ENCODE results near the gene G6PD.
"Not testable (repeated sequence)": the region's sequence is repeated elsewhere in the genome, so short reads cannot be mapped to it uniquely, and the experiment has no call there.

The G6PD gene

GRCh38 chrX:154511761-154512160, 34.9 kb downstream of the G6PD start:
- Histone ChIP-seq H3K9ac (ENCODE audit: low read length) (no peak overlapping the region), H3K36me3 (ENCODE audit: insufficient read depth, low read length) (no peaks in the 10 kb centered on the region), H3K9me3 (ENCODE audit: low read length) (no peaks in the 10 kb centered on the region), H3K4me3 (ENCODE audit: low read depth in 1 of 2, low read length in 2 of 2) (no peak overlapping the region), H3K4me1 (ENCODE audit: insufficient read depth, low read length) (peaks cover 7% of the 10 kb centered on the region), H3K27me3 (ENCODE audit: control insufficient read depth in 1 of 2, insufficient read depth in 2 of 2, low read length in 2 of 2) (peaks cover 0 to 10% of the 10 kb centered on the region in 2 donors), H3K27ac (ENCODE audit: low read depth, low read length) (no peak overlapping the region)

DNA sequence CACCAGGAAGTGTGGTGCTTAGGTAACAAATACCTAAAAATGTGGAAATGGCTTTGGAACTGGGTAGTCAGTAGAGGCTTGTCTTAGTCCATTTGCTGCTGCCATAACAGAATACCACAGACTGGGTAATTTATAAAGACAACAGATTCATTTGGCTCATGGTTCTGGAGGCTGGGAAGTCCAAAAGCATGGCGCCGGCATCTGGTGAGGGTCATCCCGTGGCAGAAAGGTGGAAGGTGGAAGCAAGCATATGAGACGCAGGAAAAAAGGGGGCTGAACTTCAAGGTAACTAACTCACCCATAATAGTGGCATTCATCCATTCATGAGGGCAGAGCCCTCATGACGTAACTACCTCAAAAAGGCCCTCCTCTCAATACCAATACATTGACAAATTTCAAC, 37.2 kb downstream of the G6PD start:
- no peaks in the 10 kb centered on the region for H3K9me3 ChIP-seq (ENCODE audit: low read length)
- H3K9ac ChIP-seq (ENCODE audit: low read length) = no peak overlapping the region
- no peaks in the 10 kb centered on the region for H3K4me1 ChIP-seq (ENCODE audit: insufficient read depth, low read length)
- no peak overlapping the region for H3K27ac ChIP-seq (ENCODE audit: low read depth, low read length)
- H3K4me3 ChIP-seq (ENCODE audit: low read depth in 1 of 2, low read length in 2 of 2) = no peak overlapping the region
- H3K27me3 ChIP-seq (ENCODE audit: control insufficient read depth in 1 of 2, insufficient read depth in 2 of 2, low read length in 2 of 2) = peaks cover 0 to 15% of the 10 kb centered on the region in 2 donors
- H3K36me3 ChIP-seq (ENCODE audit: insufficient read depth, low read length) = no peaks in the 10 kb centered on the region

DNA sequence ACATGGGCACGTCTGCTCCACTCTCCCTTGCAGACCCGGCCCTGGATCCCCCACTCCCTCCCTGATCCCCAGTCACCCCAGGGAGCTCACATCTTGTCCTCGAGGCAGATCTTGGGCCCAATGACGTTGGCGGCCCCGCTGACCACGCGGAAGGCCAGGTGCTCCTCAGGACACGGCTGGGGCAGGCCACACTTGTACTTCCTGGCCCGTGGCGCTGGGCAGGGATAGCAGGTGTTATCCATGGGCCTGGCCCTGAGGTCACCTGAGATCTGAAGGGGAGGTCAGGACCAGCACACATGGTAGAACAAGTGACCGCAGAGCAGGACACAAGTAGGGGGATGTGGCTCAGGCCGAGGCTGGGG, 38.3 kb downstream of the G6PD start:
- Histone ChIP-seq H3K36me3 (ENCODE audit: insufficient read depth, low read length) (no peaks in the 10 kb centered on the region), H3K9ac (ENCODE audit: low read length) (no peak overlapping the region), H3K9me3 (ENCODE audit: low read length) (no peaks in the 10 kb centered on the region), H3K4me1 (ENCODE audit: insufficient read depth, low read length) (no peaks in the 10 kb centered on the region), H3K27me3 (ENCODE audit: control insufficient read depth in 1 of 2, insufficient read depth in 2 of 2, low read length in 2 of 2) (peaks cover 0 to 15% of the 10 kb centered on the region in 2 donors), H3K27ac (ENCODE audit: low read depth, low read length) (no peak overlapping the region), H3K4me3 (ENCODE audit: low read depth in 1 of 2, low read length in 2 of 2) (no peak overlapping the region)

DNA sequence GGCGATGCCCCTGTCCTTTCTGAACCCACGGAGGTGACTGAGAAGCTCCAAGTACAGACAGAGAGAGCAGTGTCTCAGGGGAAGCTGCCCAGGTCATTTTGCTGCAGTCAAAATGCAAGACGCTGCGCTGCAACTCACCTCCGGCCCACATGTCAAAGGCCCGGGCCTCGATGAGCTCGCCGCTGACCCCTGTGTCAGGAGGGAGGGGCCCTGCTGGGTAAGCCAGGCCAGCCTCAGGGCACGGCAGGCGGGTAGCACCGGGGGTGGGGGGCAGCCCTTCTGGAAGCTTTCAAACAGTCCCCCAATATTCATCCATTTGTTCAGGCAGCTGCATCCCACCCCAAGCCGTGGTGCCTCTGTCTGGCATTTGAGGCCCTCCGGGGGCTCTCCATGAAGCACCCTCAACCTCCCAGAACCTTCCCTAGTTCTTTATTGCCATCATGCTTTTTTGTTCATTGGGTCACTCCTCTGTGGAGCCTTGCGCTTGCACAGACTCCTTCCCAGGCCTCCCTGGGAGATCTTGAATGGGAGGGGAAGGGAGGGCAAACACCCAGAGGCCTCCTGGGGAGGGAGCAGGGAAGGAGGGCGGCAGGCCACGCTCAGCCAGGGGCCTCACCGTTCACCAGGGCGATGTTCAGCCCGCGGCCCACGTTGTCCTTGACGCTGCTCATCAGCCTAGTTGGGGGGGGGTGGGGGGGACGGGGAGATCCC, 38.8 kb downstream of the G6PD start:
- peaks cover 0 to 15% of the 10 kb centered on the region in 2 donors for H3K27me3 ChIP-seq (ENCODE audit: control insufficient read depth in 1 of 2, insufficient read depth in 2 of 2, low read length in 2 of 2)
- no peaks in the 10 kb centered on the region for H3K36me3 ChIP-seq (ENCODE audit: insufficient read depth, low read length)
- H3K4me3 ChIP-seq (ENCODE audit: low read depth in 1 of 2, low read length in 2 of 2) = no peak overlapping the region
- no peak overlapping the region for H3K27ac ChIP-seq (ENCODE audit: low read depth, low read length)
- H3K4me1 ChIP-seq (ENCODE audit: insufficient read depth, low read length) = no peaks in the 10 kb centered on the region
- no peaks in the 10 kb centered on the region for H3K9me3 ChIP-seq (ENCODE audit: low read length)
- no peak overlapping the region for H3K9ac ChIP-seq (ENCODE audit: low read length)

- H3K27ac ChIP-seq (ENCODE audit: low read depth, low read length) = no peak overlapping the region
- no peak overlapping the region for H3K4me3 ChIP-seq (ENCODE audit: low read depth in 1 of 2, low read length in 2 of 2)
- H3K9ac ChIP-seq (ENCODE audit: low read length) = no peak overlapping the region
- H3K27me3 ChIP-seq (ENCODE audit: control insufficient read depth in 1 of 2, insufficient read depth in 2 of 2, low read length in 2 of 2) = peaks cover 0 to 15% of the 10 kb centered on the region in 2 donors
- H3K9me3 ChIP-seq (ENCODE audit: low read length) = no peaks in the 10 kb centered on the region
- no peaks in the 10 kb centered on the region for H3K36me3 ChIP-seq (ENCODE audit: insufficient read depth, low read length)
- no peaks in the 10 kb centered on the region for H3K4me1 ChIP-seq (ENCODE audit: insufficient read depth, low read length)
These were observed 39.9 kb downstream of the G6PD start for GRCh38 chrX:154506483-154507332.

DNA sequence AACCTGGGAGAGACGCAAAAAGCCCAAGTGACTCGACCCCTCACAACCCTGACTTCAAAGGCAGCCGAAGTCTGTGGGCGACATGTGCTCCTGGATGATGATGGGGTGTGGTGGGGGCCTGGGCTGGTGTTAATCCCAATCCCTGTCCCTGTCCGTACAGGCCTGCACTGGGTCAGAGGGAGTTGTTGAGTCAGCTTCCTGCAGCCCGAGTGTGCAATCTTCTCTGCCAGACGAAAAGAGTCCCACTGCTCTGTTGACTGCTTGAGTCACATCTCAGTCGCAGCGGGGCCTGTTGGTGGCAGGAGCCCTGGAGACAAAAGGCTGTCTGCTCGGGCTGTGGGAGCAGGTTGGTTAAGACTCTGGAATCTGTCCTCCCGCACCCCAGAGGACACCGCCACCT, 40.9 kb downstream of the G6PD start:
- H3K9ac ChIP-seq (ENCODE audit: low read length) = no peak overlapping the region
- H3K36me3 ChIP-seq (ENCODE audit: insufficient read depth, low read length) = no peaks in the 10 kb centered on the region
- H3K27me3 ChIP-seq (ENCODE audit: control insufficient read depth in 1 of 2, insufficient read depth in 2 of 2, low read length in 2 of 2) = peaks cover 0 to 15% of the 10 kb centered on the region in 2 donors

DNA sequence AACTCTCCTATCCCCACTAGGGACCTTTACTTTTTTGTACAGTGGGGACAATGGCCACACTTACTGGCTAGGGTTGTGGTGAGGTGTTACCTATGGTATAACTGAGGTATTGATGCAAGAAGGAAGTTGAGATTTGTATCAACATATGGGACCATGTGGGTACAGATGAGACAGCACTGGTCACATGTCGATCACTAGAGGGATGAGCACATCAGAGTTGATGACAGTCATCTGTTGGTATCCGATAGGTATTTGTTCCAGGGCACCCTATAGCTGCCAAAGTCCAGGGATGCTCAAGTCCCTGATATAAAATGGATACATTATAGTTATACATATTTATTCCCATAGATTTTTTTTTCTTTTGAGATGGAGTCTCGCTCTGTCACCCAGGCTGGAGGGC, 43.7 kb downstream of the G6PD start:
- H3K9ac ChIP-seq (ENCODE audit: low read length) = no peak overlapping the region
- H3K9me3 ChIP-seq (ENCODE audit: low read length) = no peaks in the 10 kb centered on the region
- H3K27me3 ChIP-seq (ENCODE audit: control insufficient read depth in 1 of 2, insufficient read depth in 2 of 2, low read length in 2 of 2) = peaks cover 0 to 15% of the 10 kb centered on the region in 2 donors
- H3K36me3 ChIP-seq (ENCODE audit: insufficient read depth, low read length) = no peaks in the 10 kb centered on the region
- no peak overlapping the region for H3K4me3 ChIP-seq (ENCODE audit: low read depth in 1 of 2, low read length in 2 of 2)
- H3K4me1 ChIP-seq (ENCODE audit: insufficient read depth, low read length) = no peaks in the 10 kb centered on the region
- no peak overlapping the region for H3K27ac ChIP-seq (ENCODE audit: low read depth, low read length)

More for the DNA sequence above, 40.9 kb downstream of the G6PD start:
- Histone ChIP-seq H3K4me1 (ENCODE audit: insufficient read depth, low read length) (no peaks in the 10 kb centered on the region), H3K4me3 (ENCODE audit: low read depth in 1 of 2, low read length in 2 of 2) (no peak overlapping the region), H3K27ac (ENCODE audit: low read depth, low read length) (no peak overlapping the region), H3K9me3 (ENCODE audit: low read length) (no peaks in the 10 kb centered on the region)

GRCh38 chrX:154502098-154502497, 44.5 kb downstream of the G6PD start:
- no peak overlapping the region for H3K27ac ChIP-seq (ENCODE audit: low read depth, low read length)
- no peak overlapping the region for H3K4me3 ChIP-seq (ENCODE audit: low read depth in 1 of 2, low read length in 2 of 2)
- no peaks in the 10 kb centered on the region for H3K9me3 ChIP-seq (ENCODE audit: low read length)
- no peak overlapping the region for H3K9ac ChIP-seq (ENCODE audit: low read length)
- no peaks in the 10 kb centered on the region for H3K36me3 ChIP-seq (ENCODE audit: insufficient read depth, low read length)
- peaks cover 0 to 7% of the 10 kb centered on the region in 2 donors for H3K27me3 ChIP-seq (ENCODE audit: control insufficient read depth in 1 of 2, insufficient read depth in 2 of 2, low read length in 2 of 2)
- H3K4me1 ChIP-seq (ENCODE audit: insufficient read depth, low read length) = no peaks in the 10 kb centered on the region

GRCh38 chrX:154501423-154501822, 45.2 kb downstream of the G6PD start:
- H3K9me3 ChIP-seq (ENCODE audit: low read length); H3K27me3 ChIP-seq (ENCODE audit: control insufficient read depth in 1 of 2, insufficient read depth in 2 of 2, low read length in 2 of 2); H3K4me3 ChIP-seq (ENCODE audit: low read depth in 1 of 2, low read length in 2 of 2); H3K36me3 ChIP-seq (ENCODE audit: insufficient read depth, low read length); H3K9ac ChIP-seq (ENCODE audit: low read length); H3K4me1 ChIP-seq (ENCODE audit: insufficient read depth, low read length); H3K27ac ChIP-seq (ENCODE audit: low read depth, low read length): not testable (repeated sequence)

GRCh38 chrX:154496591-154497137, 50.0 kb downstream of the G6PD start:
- not testable (repeated sequence) for H3K9ac ChIP-seq (ENCODE audit: low read length); H3K9me3 ChIP-seq (ENCODE audit: low read length); H3K4me1 ChIP-seq (ENCODE audit: insufficient read depth, low read length); H3K4me3 ChIP-seq (ENCODE audit: low read depth in 1 of 2, low read length in 2 of 2); H3K27ac ChIP-seq (ENCODE audit: low read depth, low read length); H3K27me3 ChIP-seq (ENCODE audit: control insufficient read depth in 1 of 2, insufficient read depth in 2 of 2, low read length in 2 of 2); H3K36me3 ChIP-seq (ENCODE audit: insufficient read depth, low read length)

- Histone ChIP-seq H3K4me3 (ENCODE audit: low read depth in 1 of 2, low read length in 2 of 2) (no peak overlapping the region), H3K9ac (ENCODE audit: low read length) (no peak overlapping the region), H3K36me3 (ENCODE audit: insufficient read depth, low read length) (no peaks in the 10 kb centered on the region), H3K27ac (ENCODE audit: low read depth, low read length) (no peak overlapping the region), H3K27me3 (ENCODE audit: control insufficient read depth in 1 of 2, insufficient read depth in 2 of 2, low read length in 2 of 2) (no peaks in the 10 kb centered on the region), H3K9me3 (ENCODE audit: low read length) (no peaks in the 10 kb centered on the region), H3K4me1 (ENCODE audit: insufficient read depth, low read length) (no peaks in the 10 kb centered on the region)
These were observed 51.1 kb downstream of the G6PD start for GRCh38 chrX:154495472-154495922.

Data from muscle layer of colon (tissue), 2 donors.